GM10847 (cell line): ENCODE measurements around the gene USP46.

Experiments
- POLR2A ChIP-seq: IDR thresholded peaks from 2 replicates; pipeline ENCODE4 v1.6.1; 2011; ENCODE audit not compliant: insufficient read length; ENCODE audit errors: extremely low read depth

The USP46 gene

DNA sequence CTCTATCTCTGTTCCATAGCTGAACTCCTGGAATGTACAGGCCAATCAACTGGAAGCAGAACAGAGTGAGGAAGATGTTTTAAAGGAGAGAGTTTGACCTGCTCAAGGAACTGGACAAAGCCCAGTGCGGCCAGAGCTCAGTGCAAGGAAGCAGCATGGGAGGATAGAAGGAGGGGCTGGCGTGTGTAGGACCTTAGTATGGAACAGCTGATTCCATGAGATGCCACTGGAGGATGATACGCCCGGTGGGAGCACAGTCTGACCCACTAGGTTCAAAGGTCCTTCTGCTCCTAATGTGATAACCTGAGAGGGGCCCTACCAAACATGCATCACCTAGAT, 81.5 kb downstream of the USP46 start:
- no peak for TF ChIP-seq POLR2A

DNA sequence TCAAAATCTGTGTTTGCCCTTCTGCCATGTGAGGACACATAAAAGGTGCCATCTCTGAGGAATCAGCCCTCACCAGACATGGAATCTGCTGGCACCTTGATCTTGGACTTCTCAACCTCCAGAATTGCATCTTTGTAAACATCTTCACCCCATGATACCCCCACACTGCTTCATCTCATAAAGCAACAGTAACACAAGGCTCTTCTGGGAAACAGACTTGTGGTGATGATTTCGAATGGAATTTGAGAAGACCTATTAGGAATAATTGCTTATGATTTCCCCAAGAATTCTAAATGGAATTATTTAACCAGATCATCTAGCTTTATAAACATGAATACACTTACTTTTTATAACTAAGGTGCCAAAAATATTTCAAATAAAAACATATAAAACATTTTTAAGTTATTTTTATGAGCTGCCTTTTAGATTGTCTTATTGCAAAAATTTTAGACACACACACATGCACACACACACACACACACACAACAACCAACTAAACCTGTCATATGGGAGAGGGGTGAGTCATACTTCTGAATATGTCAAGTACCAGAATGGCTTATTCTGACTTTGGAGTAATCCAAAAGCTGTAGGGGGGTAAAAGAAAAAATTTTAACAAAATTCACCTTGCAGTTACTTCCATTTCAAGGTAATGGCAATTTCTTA, 82.0 kb downstream of the USP46 start:
- no peak for TF ChIP-seq POLR2A

DNA sequence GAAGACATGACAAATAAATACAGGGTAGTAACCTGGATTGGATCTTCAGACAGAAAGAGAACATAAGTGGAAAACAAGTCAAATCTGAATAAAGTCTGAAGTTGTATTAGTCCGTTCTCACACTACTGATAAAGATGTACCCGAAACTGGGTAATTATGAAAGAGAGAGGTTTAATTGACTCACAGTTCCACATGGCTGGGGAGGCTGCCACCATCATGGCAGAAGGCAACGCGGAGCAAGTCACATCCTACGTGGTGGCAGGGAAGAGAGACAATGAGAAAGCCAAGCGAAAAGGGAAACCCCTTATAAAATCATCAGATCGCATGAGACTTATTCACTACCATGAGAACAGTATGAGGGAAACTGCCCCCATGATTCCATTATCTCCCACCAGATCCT, 82.8 kb downstream of the USP46 start:
- no peak for TF ChIP-seq POLR2A

DNA sequence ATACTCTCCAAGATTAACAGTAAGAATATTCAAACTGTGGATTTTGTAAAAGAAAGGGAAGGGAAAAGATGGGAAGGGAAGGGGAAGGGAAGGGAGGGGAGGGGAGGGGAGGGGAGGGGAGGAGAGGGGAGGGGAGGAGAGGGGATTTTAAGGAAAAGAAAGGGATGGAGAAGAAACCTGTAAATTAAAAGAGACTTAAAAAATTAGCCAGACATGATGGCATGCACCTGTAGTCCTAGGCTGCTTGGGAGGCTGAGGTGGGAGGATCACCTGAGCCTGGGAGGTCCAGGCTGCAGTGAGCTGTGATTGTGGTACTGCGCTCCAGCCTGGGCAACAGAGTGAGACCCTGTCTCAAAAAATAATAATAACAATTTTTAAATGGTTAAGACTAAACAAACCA, 83.7 kb downstream of the USP46 start:
- TF ChIP-seq POLR2A, result no peak

DNA sequence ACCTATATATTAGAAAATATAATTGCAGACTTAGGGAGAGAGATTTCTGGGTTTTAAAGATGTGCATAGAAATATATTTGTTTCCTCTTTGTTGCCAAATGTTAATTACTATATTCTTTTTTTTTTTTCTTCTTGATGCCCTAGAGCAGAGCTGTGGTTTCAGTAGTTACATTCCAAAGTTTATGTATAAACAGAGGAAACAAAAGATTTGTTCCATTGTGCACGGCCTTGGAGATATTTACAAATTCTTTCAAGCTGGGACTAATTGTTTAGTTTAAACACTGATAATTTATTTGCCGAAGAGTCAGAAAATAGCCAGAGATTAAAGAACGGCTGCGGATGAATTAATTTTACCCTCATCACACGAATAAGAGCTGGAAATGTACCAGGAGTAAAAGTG, 85.1 kb downstream of the USP46 start:
- no peak for TF ChIP-seq POLR2A

DNA sequence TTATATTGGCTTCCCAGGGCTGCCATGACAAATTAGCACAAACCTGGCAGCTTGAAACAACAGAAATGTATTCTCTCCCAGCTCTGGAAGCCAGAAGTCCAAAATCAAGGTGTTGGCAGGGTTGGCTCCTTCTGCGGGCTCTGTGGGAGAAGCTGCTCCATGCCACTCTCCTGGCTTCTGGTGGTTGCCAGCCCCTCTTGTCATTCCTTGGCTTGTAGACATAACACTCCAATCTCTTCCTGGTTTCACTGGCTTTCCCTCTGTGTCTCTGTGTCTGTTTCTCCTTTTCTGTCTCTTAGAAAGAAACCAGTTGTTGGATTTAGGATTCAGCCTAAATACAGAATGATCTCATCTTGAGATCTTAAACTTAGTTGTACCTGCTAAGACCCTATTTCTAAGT, 85.5 kb downstream of the USP46 start:
- no peak for TF ChIP-seq POLR2A

DNA sequence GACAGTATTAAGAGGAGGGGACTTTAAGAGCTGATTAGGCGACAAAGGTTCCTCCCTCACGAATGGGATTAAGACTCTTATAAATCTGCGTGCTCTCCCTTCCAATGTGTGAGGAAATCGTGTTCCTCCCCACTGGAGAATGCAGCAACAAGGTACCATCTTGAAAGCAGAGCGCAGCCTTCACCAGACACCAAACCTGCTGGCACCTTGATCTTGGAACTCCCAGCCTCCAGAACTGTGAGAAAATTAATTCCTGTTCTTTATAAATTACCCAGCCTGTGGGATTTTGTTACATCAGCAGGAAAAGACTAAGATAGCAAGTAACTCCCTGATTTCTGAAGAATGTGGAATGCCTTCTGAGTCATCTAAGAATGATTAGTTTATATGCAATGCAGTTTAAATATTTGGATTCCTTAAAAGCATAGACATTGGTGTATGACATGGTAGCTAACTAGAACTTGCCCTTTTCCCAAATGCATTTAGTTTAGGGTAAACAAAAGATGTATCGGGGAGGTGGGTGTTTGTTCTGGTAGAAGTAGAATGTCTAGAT, 86.1 kb downstream of the USP46 start:
- no peak for TF ChIP-seq POLR2A

DNA sequence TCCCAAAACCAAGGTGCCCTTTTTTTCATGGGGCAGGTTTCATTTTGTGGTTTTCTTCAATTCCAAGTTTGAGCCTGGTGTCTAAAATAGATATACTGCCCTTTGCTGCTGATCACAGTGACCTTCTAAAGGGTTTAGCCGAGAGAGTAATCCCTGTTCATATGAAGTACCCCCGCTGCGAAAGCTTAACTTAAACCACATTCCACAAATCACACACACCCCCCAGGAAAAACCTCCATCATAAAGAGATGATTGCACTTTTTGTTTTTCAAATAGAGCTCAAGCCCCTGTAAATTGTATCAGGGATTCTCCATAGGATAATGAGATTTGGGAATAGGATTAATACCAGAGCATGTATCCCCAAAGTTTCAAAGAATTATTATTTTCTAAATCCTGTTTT, 90.8 kb downstream of the USP46 start:
- no peak for TF ChIP-seq POLR2A

DNA sequence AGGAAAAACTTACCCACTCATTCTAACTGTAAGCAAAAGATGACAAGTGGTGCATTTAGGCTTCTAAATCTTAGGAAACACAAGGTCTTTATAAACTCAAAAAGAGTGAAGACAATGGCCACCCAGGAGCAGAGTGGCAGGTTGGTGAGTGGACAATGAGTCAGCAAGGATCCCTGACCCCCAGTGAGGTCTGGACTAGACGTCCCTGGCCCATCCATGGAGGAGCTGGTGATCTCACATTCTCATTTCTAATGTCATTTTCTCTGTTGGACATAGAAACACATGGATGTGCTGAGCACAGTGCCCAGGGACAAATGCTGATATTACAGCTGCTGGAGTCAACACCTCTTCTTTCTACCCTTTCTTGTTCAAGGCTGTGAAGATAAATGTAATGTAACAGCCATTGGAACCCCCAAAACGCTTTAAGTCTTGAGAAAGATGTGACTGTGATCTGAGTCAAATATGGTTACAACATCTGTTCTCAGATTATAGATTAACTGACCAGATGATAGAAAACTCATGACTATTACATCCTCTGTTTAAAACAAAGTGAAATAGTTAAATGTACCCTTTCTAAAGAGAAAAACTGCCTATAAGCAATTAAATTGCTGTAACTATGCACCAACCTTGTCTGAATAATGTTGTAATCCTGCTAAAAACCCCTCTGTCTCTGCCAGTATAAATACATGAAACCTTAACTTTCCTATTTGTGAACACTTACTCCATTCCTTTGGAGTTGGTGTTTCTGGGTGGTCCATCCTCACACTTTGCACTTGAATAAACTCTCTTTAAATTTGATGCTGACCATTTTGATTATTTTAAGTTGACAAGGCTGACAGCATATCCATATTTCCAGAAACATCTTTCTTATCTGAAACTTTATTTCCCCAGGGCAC, 92.7 kb downstream of the USP46 start:
- no peak for TF ChIP-seq POLR2A

DNA sequence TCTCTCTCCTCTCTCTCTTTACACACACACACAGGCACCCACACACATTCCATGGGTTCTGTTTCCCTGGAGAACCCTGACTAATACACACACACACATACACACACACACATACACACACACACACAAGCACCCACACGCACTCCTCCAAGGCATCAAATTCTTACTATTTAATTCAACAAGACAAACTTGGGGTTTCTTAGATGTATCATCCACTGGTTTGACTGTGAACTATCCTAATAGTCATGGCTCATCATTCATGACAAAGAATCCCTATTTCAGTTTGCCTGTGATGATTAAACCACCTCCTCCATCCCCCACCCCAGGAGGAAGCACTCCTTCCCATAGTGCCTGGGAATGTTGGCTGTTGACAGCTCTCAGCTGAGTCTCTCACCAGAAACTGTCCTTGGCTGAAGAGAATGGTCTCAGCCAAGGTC, 98.2 kb downstream of the USP46 start:
- no peak for TF ChIP-seq POLR2A

DNA sequence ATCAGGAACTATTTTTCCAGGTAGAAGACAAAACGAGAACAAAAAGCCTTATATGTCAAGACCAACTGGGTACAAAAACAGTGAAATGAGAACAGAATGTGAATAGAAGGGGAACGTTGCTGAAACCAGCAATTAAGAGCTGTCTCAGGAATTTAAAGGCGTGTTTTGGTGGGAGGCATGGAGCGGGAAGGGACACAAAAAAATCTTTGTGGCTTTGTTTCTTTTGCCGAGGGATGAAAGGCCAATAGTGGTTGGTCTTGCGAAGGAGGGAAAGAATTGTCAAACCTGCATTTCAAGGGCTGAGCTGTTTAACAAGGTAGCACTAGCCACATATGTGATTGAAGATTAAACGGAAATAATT, 103.8 kb downstream of the USP46 start:
- no peak for TF ChIP-seq POLR2A

DNA sequence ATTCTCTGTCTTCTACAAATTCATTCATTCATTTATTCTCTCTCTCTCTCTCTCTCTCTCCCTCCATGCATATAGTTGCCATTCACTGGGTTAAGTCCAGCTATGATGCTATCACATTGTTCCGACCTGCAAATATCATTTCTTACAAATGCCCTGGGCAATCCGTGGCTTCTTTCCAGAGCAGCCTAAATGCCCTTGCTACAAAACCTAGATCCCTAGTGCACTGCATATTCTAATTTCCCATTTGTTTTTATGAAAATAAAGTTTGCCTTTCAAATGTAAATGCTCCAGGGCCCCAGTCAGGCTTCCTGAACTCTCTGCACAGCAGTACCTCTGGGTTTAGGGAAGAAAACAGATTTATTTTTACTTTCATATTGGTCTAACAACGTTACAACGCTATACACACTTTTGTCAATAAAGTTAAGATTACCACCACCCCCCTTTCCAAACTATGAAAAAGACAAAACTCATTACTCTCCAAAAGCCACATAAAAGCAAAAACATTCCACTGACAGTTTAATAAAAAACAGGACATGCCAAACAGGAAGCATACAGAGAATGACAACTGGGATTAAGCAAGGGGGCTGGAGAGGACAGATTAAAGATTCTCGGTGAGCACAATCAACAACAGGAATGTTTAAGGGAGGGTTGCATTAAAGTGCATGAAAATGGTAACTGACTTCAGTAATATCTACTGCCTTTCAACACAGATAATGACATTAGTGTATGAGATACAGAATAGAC, 104.3 kb downstream of the USP46 start:
- no peak for TF ChIP-seq POLR2A

DNA sequence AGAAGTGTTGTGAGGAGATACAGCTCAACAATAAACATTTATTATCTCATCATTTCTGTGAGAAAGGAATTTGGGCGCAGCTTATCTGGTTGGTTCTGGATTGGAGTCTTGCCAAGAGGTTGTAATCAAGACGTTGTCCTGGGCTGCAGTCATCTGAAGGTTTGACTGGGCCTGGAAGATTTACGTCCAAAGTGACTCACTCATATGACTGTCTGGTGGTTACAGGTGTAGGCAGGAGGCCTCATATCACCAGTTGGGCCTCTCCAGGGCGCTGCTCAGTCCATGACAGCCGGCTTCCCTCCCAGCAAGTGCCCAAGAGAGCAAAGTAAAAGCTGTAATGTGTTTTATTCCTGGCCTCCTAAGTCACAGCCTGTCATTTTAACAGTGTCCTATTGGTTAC, 106.3 kb downstream of the USP46 start:
- no peak for TF ChIP-seq POLR2A

DNA sequence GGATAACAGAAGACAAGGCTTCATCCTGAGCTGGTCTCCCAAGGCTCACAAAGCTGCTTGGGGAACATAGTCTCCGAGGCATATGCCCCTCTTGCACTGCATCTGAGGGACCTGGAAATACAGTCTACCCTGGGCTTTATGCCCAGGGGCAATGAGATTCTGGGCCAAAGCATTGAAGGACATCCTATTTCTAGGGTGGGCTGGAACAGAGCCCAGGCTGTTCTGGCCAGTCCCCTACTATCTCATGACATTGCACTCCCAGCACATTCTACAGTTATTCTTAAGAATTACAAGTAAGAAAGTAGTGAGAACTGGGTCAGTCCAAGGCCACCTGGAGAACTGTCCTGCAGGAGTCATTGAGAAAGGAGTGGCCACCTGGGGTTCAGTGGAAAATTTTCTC, 107.6 kb downstream of the USP46 start:
- TF ChIP-seq POLR2A, result no peak

DNA sequence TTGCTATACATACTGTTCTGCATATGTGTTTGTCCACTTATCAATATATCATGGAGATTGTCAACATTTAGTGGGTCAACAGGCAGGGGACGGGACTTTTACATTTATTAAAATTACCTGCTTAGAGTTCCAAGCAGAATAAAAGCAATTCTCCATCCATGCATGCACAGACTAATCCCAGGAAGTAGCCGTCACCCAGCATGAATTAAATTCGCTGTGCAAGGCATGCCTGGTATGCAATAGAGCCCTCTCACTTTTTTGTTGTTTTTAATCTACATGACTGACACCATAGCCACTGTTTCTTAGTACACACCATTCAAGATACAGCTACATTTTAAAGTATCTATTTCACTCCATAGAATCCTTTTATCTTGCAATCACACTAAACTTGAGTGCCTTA, 108.9 kb downstream of the USP46 start:
- no peak for TF ChIP-seq POLR2A
